ENCODE data around the gene PDE4D.

Gene PDE4D

GRCh38 chr5:59275510-59276324 is 617.8 kb downstream of the PDE4D start:
- ATAC-seq: no peak
- TF ChIP-seq CSDC2 (CRISPR knock-in tag; IDR thresholded peaks at IDR 0.05): no peak
- TF ChIP-seq PATZ1 (CRISPR knock-in tag; IDR thresholded peaks at IDR 0.05; ENCODE audit: borderline replicate concordance): no peak
- no peak for TF ChIP-seq ZFP3 (CRISPR knock-in tag; IDR thresholded peaks at IDR 0.05)
- TF ChIP-seq PPARA (CRISPR knock-in tag; IDR thresholded peaks at IDR 0.05; ENCODE audit: borderline replicate concordance): no peak
- TF ChIP-seq, protein P1, sequence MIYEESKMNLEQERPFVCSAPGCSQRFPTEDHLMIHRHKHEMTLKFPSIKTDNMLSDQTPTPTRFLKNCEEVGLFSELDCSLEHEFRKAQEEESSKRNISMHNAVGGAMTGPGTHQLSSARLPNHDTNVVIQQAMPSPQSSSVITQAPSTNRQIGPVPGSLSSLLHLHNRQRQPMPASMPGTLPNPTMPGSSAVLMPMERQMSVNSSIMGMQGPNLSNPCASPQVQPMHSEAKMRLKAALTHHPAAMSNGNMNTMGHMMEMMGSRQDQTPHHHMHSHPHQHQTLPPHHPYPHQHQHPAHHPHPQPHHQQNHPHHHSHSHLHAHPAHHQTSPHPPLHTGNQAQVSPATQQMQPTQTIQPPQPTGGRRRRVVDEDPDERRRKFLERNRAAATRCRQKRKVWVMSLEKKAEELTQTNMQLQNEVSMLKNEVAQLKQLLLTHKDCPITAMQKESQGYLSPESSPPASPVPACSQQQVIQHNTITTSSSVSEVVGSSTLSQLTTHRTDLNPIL (CRISPR knock-in tag; IDR thresholded peaks at IDR 0.05; ENCODE audit: low read depth): no peak
- no peak for TF ChIP-seq ARNTL (CRISPR knock-in tag; IDR thresholded peaks at IDR 0.05; ENCODE audit: borderline replicate concordance, low read depth)
- no peak for TF ChIP-seq ZNF70 (CRISPR knock-in tag; IDR thresholded peaks at IDR 0.05)
- TF ChIP-seq ESRRG (CRISPR knock-in tag; IDR thresholded peaks at IDR 0.05): no peak
- no peak for TF ChIP-seq TOX (CRISPR knock-in tag; IDR thresholded peaks at IDR 0.05; ENCODE audit: borderline replicate concordance)
- no peak for TF ChIP-seq ISL1 (CRISPR knock-in tag; IDR thresholded peaks at IDR 0.05)
- no peak for TF ChIP-seq SNAI2 (CRISPR knock-in tag; IDR thresholded peaks at IDR 0.05)
- no peak for TF ChIP-seq GLIS3 (CRISPR knock-in tag; IDR thresholded peaks at IDR 0.05)
- TF ChIP-seq TSHZ2 (CRISPR knock-in tag; IDR thresholded peaks at IDR 0.05): no peak
- no peak for TF ChIP-seq TCF4 (CRISPR knock-in tag; IDR thresholded peaks at IDR 0.05; ENCODE audit: borderline replicate concordance)
- TF ChIP-seq CSRNP3 (CRISPR knock-in tag; IDR thresholded peaks at IDR 0.05): no peak

DNA sequence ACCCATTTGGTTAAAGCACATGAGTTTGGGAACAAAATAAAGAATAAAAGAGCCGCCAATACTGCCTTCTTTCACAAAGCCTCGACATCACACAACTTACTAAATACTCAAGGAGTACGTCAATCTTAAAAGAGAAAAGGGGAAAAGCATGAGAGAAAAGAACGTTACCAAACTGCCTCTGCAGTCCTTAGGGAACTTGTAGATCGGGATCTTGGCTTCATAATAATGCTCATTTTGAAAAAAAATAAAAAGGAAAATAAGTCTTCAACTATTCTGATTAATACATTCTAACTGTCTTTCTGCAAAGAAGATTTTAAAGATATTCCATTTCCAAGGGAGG is 618.4 kb downstream of the PDE4D start:
- TF ChIP-seq ZNF565 (CRISPR knock-in tag; conservative IDR thresholded peaks at IDR 0.05; ENCODE audit: low read depth) (no peak), CSRNP3 (CRISPR knock-in tag; IDR thresholded peaks at IDR 0.05) (no peak), TOX (CRISPR knock-in tag; IDR thresholded peaks at IDR 0.05; ENCODE audit: borderline replicate concordance) (no peak), ESRRG (CRISPR knock-in tag; IDR thresholded peaks at IDR 0.05) (no peak), ZFP30 (CRISPR knock-in tag; IDR thresholded peaks at IDR 0.05) (no peak), CSDC2 (CRISPR knock-in tag; IDR thresholded peaks at IDR 0.05) (no peak), BACH2 (CRISPR knock-in tag; IDR thresholded peaks at IDR 0.05; ENCODE audit: borderline replicate concordance) (no peak), SNAI2 (CRISPR knock-in tag; IDR thresholded peaks at IDR 0.05) (no peak), PPARA (CRISPR knock-in tag; IDR thresholded peaks at IDR 0.05; ENCODE audit: borderline replicate concordance) (no peak)
- TF ChIP-seq, protein P1 (CRISPR knock-in tag; IDR thresholded peaks at IDR 0.05; ENCODE audit: low read depth): no peak
- ATAC-seq: no peak

All from SK-N-SH treated with all-trans-retinoic acid at 6 μM for 48 hours (cell line).